ENCODE measurements around the gene NR2C1. TPM values are rescaled to one million over a fixed set of nuclear protein-coding genes. Genes with fewer than 3 reads are reported as not detected.
"Not testable (repeated sequence)": the region's sequence is repeated elsewhere in the genome, so short reads cannot be mapped to it uniquely, and the experiment has no call there.

Gene NR2C1
- 21.5 TPM for total RNA-seq

- ATAC-seq (peak; percentile 91), DNase-seq (ENCODE audit: low spot score) (peak; percentile 93)
Observed at GRCh38 chr12:95072900-95073697, at the start of gene NR2C1. TSS of gene NR2C1 (minus strand) at chr12:95073618. CDS start at chr12:95067384, 6,234 bp downstream.

- ATAC-seq, result no peak
- no peak for DNase-seq (ENCODE audit: low spot score)
Observed at GRCh38 chr12:95118788-95119179, 45.4 kb upstream of the NR2C1 start.

- ATAC-seq (peak; percentile 70), DNase-seq (ENCODE audit: low spot score) (no peak)
Observed at GRCh38 chr12:95118138-95118787, 44.8 kb upstream of the NR2C1 start.

- peak; percentile 55 for DNase-seq (ENCODE audit: low spot score)
- ATAC-seq, result peak; percentile 96
Observed at GRCh38 chr12:95117178-95117599, 43.8 kb upstream of the NR2C1 start.

- no peak for ATAC-seq
- DNase-seq (ENCODE audit: low spot score), result no peak
Observed at GRCh38 chr12:95116773-95117172, 43.4 kb upstream of the NR2C1 start.

- ATAC-seq (no peak), DNase-seq (ENCODE audit: low spot score) (no peak)
Observed at GRCh38 chr12:95116341-95116740, 42.9 kb upstream of the NR2C1 start.

- DNase-seq (ENCODE audit: low spot score), result no peak
- no peak for ATAC-seq
Observed at GRCh38 chr12:95115641-95116040, 42.2 kb upstream of the NR2C1 start.

GRCh38 chr12:95114766-95115405, 41.5 kb upstream of the NR2C1 start:
- no peak for ATAC-seq
- DNase-seq (ENCODE audit: low spot score), result no peak

GRCh38 chr12:95107362-95107761, 33.9 kb upstream of the NR2C1 start:
- ATAC-seq (no peak), DNase-seq (ENCODE audit: low spot score) (no peak)

- no peak for DNase-seq (ENCODE audit: low spot score)
- no peak for ATAC-seq
Observed at GRCh38 chr12:95105540-95105939, 32.1 kb upstream of the NR2C1 start.

- DNase-seq (ENCODE audit: low spot score) (no peak), ATAC-seq (no peak)
Observed at GRCh38 chr12:95104919-95105452, 31.6 kb upstream of the NR2C1 start.

- ATAC-seq (no peak), DNase-seq (ENCODE audit: low spot score) (no peak)
Observed at GRCh38 chr12:95102916-95103671, 29.7 kb upstream of the NR2C1 start.

- not testable (repeated sequence) for ATAC-seq; DNase-seq (ENCODE audit: low spot score)
Observed at GRCh38 chr12:95101957-95102356, 28.5 kb upstream of the NR2C1 start.

- ATAC-seq, result no peak
- DNase-seq (ENCODE audit: low spot score), result no peak
Observed at GRCh38 chr12:95100264-95101190, 27.1 kb upstream of the NR2C1 start.

- no peak for ATAC-seq
- DNase-seq (ENCODE audit: low spot score), result no peak
Observed at GRCh38 chr12:95099270-95099790, 25.9 kb upstream of the NR2C1 start.

- peak; percentile 94 for ATAC-seq
Observed at GRCh38 chr12:95096852-95097251, 23.4 kb upstream of the NR2C1 start.

GRCh38 chr12:95096378-95096777, 23.0 kb upstream of the NR2C1 start:
- DNase-seq (ENCODE audit: low spot score), result no peak
- ATAC-seq, result no peak

More at GRCh38 chr12:95096852-95097251, 23.4 kb upstream of the NR2C1 start:
- no peak for DNase-seq (ENCODE audit: low spot score)

- ATAC-seq, result not testable (repeated sequence)
Observed at GRCh38 chr12:95095866-95096265, 22.4 kb upstream of the NR2C1 start.

GRCh38 chr12:95089462-95089861, 16.0 kb upstream of the NR2C1 start:
- ATAC-seq (no peak), DNase-seq (ENCODE audit: low spot score) (no peak)

More at GRCh38 chr12:95095866-95096265, 22.4 kb upstream of the NR2C1 start:
- DNase-seq (ENCODE audit: low spot score), result not testable (repeated sequence)

All from left lobe of liver (tissue), 2 donors.